HG02763 (cell line): Measurements from ENCODE around the gene FAM168B.

Source experiments
- ATAC-seq: cut with Tn5 transposase; IDR thresholded peaks from one replicate; pipeline ENCODE4 v1.9.1; 2021; ENCODE audit warnings: mild to moderate bottlenecking, moderate library complexity; ENCODE audit not compliant: unreplicated experiment

FAM168B gene

DNA sequence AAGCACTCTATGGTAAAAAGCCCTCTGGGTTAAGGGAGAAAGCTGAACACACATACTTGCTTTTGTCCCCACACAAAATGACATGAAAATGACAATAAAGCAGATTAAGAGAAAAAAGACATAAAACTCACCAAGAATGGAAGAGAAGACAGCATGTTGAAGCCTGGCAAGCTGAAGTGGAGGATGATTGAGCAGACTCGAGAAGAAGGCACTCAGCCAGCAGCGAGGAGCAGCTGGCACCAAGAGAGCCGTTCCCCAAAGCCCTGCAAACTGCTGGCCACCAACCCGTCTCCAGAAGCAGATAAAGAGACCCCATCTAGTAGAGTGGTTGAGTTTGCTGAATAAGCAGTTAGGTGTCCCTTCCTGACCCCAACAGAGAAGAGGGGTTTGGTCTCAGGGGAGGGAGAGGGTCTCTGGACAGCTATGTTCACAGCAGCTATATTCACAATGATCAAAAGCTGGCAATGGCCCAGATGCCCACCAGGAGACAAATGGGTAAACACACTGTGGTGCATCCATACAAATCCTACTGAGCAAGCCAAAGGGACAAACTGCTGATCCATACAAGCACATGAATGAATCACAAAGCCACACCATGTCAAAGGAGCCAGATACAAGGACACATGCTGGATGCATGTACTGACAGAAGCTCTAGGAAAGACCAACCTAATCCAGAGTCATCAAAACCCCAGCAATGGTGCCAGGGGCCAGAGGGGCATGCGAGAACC, 36.9 kb downstream of the FAM168B start:
- ATAC-seq: no peak

DNA sequence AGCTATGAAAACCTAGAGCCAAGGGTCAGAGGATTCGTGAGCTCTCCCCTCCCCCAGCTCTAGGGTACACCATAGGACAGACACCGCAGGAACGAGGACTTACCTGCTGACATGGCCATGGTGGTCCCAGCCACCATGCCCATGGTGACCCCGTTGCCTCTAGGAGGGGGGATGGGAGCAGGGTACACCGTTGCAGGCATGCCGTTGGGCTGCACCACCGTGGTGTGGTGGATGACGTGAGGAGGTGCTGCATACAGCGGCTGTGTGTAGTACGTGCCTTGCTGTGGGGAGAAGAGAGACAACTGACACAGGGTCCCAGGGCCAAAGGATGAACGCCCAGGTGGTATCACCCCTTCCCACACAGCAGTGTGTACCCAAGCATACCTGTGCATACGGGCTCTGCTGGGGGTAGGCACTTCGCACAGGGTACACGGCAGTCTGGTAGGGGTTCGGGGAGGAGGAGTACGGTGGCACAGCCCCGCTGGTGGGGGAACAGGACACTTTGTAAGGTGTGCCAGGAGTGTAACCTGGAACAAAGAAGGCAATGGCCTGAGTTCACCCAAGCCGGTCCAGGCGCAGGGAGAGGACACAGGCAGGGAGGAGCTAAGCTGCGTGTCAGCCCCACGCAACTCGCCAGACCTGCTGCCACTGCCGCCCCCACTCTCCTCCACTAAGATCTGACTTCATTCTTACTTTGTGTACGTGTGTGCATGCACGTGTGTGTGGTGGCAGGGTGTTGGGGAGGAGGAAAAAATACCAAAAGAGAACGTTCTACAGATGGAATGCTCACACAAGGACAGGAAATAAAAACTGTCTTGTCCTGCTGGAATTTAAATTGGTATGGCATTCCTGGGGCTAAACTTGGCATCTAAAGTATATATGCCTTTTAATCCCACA, 37.8 kb downstream of the FAM168B start:
- no peak for ATAC-seq

DNA sequence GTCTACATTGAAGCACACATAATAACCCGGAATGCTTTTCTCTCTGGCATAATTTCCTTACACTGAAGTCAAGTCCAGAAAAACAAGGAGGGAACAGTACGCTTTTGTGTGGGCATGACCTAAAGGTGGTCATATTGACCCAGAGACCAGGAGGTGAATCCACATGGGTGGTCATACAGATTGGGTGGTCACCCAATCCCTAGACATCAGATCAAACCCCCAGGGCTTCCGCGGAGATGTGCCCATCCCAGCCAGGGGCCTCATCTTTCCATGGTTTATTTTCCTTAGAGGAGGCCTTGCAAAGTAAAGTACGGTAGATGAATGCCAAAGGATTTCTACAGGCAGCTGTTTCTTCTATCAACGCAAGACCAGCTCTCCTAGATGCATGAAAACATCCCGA, 38.8 kb downstream of the FAM168B start:
- ATAC-seq: no peak

DNA sequence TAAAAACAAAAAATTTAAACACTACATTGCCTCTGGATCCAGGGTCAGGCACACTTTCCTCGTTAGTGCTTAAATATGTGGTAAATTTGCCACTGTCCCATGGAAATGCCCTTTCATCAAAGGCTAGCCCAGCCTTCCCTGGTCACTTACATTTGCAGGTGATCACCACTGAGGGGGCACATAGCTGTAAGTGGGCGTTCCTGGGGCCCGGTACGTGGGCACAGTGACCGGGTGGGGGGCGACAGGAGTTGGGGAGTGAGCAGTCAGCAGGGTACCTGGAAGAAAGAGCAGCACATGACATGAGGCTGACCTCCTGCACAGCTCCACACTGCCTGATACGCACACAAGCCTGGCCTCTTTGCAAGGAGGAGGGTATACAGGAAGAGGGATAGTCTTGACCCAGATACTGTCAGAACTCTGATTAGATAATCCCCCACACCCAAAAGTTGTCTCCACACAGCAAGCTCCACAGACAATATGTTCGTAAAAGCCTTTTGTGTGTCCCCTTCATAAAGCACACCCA, 40.5 kb downstream of the FAM168B start:
- no peak for ATAC-seq

DNA sequence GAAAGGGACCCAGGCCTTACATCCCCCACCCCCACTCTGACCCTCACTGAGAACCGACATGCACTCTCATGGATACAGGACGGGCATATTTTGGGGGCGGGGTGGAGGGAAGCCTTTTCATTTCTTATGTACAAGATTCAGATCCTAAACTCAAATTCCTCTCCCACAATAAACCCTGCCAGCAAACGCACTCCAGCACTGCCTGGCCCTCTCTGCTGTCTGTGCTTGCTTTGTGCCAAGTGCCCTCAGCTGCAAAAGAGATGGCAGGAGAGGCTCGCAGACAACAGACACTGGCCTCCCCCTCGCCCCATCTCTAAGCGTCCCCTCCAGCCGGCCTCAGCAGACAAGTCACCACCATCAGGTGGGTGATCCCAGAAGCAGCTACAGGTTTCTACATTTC, 42.4 kb downstream of the FAM168B start:
- no peak for ATAC-seq

DNA sequence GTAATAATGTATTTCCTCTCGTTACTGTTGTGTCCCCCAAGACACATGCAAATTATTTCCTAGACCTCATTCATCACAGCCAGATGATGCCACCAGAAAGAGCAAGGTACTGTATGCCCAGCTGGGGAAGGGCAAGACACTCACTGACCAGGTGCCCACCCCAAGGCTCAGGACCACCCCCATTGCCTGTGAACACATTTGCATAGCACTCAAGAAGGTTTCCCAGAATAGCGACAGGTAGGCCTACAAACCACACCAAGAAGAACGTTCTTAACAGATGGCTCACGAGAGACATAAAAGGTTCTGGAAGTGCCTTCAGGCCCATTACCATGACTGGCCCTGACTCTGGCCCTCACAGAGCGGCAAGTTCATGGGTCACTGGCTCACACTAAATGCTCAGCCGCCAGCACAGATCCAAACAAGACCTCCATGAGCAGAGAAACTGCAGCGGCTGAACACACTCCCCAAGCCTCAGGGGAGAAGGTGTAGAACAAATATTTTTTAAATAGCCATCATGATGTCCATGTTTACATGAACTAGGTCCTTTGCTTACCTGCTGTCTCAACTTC, 44.0 kb downstream of the FAM168B start:
- no peak for ATAC-seq

DNA sequence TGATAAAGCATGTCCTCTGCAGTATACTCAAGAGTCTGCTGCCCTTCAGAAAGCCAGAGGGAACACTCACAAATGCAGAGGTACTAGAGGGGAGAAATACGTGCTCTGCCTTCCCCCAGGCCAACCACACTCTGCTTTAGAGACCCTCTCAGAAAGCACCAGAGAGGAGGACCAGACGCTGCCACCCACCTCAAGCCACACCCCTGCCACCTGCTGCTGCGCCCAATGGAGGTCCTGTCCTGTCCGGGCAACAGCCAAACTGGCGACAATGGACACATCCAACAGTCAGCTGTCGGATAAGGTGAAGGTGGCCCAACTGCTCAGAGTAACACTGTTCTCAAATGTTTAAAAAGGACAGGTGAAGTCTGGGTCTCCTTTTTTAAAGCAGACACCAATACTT, 44.6 kb downstream of the FAM168B start:
- no peak for ATAC-seq

DNA sequence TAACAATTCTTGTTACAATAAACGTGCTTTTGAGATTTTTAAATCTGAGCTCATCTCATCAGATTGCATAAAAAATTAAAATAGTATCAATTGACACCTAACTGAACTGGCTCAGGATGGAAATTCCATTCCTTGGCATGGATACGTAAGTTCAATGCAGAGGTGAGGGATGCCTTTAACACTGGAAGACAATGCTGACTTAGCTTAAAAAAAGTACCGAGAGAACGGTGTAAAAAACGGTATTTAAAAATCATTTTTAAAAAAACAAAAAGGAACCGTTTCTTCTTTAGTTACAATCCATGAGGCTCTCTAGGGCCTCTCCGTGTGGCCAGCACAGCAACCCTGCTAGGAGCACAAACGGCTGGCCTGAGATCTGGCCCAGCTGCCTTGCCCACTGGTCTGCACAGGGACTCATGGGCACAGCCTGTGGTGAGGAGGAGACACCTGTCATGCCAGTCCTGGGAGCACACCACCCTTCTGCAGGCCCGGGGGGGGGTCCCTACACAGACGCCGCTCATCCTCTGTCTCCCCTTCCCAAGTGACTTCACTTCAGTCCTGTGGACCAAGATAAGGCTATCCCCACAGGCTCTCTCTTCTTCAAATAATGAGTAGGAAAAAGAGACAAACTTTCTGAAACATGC, 45.2 kb downstream of the FAM168B start:
- no peak for ATAC-seq

DNA sequence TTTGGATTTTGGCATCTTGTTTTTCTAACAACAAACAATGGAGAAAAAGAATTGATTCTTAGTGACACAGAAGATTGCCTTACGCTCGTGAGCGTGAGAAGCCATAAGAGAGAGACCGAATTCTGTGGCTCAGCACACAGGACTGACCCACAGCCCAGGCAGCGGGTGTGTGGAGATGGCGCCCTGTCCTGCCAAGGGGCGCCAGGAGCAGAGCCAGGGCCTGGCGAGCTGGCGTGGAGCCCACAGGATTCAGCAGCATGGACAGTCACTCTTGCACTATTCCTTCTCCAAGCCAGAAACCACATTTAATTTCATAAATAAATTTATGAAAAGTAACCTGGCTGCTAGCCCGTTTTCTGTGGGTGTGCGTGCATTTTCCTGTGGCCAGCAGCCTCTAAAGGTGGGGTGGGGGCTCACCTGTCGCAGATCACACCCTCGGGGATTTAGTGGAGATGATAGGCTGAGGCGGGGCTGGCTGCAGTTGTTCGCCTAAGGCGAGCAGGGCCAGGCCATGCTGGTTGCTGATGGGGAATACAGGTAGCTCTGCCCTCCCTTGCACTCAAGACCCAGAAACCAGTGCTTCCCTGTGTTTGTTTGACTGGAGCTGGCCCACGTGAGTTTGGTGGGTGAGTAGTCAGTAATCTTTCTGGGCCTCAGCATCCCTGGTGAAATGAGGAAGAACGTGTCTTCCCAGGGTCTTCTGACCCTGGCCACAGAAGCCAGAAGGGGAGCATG, 46.2 kb downstream of the FAM168B start:
- ATAC-seq: no peak

DNA sequence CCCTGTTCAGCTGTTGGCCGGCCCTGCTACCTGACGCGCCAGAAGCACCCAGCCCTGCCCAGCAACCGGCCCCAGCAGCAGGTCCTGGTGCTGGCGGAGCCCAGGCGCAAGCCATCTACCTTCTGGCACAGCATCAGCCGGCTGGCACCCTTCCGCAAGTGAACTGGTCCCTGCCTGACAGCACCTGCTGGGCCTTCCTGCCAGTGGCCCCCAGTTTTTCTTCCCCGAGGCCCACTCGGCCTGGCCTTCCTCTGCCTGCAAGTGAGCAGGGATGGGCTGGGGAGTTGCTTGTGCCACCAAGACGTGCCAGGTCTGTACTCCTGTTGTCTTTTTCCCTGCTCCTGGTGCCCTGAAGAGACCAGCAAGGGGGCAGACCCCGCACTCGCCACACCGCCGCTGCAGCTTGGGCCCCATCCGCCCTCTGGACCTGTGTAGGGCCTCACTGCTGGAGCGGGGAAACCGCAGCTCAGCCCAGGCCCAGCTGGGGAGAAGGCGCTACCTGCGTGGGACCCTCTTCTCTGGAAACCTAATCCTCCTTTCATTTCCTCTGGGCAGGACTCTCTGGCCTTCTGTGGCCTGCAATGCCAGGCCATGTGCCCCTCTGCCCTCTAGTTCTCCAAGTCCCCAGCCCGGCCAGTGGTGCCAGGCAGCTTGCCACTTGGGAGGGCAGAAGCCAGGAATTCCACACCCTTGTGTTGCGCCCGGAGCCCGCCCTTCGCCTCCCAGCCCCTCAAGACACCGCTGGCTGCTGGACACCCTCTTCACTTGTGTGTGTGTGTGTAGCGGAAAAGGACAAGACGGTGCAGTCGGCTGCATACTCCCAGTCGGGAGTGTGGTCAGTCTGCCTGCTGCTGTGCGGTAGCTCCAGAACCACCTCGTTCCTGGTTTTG, 47.0 kb downstream of the FAM168B start:
- ATAC-seq: no peak

DNA sequence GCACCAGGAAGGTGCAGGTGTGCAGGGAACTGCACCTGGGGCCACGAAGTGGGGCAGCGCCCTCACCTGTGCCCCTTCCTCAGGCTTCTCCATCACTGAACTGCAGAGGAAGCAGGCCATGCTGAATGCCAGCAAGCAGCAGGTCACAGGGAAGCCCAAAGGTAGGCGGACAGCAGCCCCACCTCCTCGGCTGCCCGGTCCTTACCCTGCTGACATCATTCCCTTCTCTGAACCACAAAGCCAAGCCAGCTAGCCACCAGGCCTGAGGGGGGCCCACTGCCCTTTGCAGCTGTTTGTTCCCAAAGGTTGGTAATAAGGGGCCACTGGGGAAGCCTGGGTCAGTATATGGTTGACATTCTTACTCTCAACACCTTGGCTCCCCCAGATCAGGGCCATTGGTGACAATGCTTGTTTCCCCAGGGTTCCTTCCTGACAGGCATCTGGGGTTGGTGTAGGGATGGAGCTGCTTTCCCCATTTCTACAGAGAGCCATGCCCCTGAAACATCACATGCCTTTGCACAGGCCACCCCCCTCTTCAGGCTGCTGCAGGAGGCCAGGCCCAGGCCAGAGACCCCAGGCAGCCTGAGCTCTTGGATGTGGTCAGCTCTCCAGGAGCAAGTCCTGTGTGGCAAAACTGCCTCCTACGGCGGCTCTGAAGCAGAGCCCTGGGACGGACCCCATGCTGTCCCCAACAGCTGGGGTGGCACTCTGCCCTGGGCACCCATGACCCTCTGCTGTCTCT, 47.8 kb downstream of the FAM168B start:
- no peak for ATAC-seq

DNA sequence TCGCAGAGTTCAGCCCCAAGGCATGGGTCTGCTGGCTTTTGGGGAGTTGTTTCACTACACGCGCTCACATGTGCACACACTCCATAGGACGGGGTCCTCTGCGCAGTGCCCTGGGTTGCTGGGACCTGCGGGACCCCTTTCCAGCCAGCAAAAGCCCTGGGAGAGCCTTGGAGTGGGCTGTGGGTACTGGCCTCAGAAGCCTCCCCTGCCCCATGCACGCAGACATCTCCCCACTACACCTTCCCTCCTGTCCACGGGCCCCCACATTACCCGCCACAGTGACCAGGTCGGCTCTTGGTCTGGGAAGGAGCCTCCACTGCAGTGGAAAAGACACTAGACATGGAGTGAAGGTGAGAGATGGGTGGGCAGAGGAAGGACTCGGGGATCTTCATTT, 48.5 kb downstream of the FAM168B start:
- no peak for ATAC-seq

DNA sequence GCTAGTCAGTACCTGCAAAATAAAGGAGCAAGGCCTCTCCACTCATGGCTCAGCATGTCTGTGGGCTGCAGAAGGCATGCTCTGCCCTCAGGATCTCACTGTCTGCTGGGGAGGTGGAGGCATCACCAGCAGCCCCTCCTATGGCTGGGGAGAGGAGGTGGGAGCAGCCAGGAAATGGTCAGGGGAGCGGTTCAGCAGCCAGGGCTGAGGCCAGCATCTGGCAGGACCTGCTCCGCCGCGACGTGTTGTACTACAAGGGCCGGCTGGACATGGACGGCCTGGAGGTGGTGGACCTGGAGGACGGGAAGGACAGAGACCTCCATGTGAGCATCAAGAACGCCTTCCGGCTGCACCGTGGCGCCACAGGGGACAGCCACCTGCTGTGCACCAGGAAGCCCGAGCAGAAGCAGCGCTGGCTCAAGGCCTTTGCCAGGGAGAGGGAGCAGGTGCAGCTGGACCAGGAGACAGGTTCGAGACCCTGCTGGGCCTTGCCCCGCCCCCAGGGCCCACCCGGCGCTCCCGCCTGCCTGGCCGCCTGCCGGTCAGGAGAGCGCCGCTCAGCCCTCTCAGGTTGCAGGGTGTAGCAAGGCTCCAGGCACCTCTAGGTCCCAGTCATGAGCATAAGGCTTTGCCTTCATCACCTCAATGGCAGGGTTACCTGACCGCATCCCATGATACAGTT, 49.0 kb downstream of the FAM168B start:
- ATAC-seq: no peak

DNA sequence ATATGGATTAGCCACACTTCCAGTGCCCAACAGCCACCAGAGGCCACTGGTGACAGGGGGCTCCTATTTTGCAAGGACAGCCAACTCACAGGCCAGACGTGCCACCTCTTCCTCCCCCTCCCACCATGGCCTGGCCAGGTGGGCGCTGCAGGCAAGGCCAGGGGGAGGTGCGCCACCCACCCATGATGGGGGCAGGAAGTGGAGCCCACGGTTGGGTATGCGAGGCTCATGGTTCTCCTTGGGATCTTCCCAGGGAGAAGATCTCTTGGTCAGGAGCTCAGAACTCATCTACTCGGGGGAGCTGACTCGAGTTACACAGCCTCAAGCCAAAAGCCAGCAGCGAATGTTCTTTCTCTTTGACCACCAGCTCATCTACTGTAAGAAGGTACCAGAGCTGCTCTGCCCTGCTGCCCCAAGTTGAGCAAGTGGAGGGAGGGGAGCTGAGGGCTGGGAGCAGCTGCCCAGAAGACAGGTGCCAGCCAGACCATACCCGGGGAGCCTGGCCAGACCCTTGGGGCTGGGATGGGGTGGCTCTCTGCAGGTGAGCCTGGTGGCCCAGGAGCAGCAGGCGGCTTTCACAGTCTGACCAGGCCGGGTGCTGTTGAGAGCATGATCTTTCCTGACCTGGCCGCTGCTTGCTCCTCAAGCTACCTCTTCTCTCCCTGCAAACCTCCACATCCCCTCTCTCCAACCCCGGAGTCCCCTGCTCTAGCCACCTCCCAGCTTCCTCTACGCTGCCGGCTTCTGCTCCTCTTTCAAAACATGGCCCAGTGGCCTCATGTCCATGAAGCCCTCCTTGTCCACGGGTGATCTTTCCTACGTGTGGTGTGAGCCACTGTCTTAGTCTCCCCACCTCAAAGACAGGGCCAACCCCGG, 49.8 kb downstream of the FAM168B start:
- no peak for ATAC-seq

DNA sequence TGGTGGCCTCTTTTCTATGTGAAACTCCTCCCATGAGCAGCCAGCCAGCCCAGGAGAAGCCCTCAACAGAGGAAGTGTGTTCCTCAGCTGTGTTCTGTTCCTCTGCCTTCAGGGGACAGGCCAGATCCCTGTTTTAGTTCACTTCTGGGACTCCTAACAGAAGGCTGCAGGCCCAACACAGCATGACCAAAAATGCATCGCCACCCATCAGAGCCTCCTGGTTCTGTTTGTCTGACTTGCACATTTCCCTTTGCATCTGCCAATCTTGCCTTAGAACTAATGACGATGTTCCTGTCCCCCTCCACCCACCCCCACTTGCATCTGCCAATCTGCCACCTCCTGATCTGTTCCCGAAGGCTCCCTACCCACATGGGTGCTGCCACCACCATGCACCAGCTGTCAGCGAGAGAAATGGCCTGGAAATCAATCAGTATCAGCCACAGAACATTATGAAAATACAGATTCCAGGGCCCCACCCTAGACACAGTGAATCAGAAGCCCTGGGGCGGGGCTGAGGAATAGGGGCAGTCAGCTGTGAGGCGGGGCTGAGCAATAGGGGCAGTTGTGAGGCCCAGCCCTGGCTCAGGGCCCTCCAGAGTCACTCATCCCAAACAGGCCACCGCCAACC, 51.0 kb downstream of the FAM168B start:
- no peak for ATAC-seq

DNA sequence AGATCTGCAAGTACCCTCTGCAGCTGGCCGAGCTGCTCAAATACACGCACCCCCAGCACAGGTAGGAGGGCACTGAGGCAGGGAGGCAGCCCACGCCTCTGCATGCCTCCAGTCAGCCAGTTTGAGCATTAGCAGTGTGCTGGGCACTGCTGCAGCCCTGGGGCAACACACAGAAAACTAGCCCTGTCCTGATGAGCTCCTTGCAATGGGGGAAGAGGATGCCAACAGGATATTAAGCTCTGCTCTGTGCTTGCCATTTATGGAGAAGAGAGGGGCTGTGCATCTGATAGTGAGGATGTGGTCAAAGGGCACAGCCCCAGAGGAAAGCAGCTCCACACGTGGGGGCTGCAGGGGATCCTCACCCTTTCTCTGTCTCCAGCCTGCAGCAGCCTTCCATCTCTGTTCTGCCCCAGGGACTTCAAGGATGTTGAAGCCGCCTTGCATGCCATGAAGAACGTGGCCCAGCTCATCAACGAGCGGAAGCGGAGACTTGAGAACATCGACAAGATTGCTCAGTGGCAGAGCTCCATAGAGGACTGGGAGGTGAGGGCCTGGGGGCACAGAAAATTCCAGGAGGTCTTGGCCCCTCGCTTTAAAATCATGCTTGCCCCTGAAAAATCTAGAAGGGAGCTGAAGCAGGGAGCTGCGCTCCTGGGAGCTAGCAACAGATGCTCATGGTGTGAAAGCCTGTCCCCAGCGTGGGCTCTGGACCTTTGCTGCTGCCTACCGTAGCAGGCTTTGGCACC, 51.7 kb downstream of the FAM168B start:
- no peak for ATAC-seq
